Effector CD8-positive, alpha-beta T cell (primary cell): ENCODE results near the gene CCSER2.
"Not testable (repeated sequence)": the region's sequence is repeated elsewhere in the genome, so short reads cannot be mapped to it uniquely, and the experiment has no call there.

Source experiments
- DNase-seq: peaks from one replicate; lab custom pipeline; 2025; lab: John Stamatoyannopoulos, UW
- total RNA-seq, 4 experiments: gene quantifications; one replicate each; lab custom pipeline; 2026; lab: John Stamatoyannopoulos, UW

Gene CCSER2
- total RNA-seq: 254 to 528 (median 403) reads per million in 4 experiments

DNA sequence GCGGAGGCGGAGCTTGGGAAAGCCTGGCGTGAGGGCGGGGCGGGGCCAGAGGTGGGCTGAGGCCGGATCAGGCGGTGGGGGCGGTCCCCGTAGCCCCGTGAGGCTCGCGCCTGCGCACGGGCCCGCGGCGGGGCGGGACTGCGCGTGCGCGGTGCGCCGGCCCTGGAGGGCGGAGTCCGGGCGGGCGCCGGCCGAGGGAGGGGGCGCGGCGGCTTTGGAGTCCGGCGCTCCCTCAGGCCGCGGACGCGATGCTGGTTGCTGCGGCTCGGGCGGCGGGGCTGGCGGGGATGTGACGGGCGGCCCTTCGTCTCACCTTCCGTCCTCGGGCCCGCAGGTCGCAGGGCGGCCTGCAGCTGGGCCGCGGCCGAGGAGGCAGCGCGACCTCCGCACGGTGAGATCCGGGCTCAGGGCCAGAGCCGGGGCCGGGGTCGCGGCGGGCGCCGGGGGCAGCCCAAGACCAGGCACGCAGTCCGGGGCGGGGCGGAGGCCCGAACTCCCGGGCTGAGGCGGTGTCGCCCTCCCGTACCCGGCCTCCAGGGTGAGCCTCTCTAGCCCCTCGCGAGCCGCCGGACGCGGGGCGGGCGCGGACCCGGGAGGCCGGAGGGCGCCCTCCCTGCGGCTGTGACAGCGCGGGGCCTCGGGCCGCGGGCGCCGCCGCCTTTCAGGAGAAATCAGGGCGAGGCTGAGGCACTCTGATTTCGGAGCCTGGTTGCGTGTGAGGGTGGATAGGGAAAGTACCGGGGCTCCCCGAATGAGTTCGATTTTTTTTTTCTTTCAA lies at the start of gene CCSER2:
CCSER2 (plus strand) TSS at position 172 of the 778 bp plus-strand sequence. CDS start 42,464 bp downstream, outside the sequence.
- peak; percentile 88 for DNase-seq

GRCh38 chr10:84279876-84280475 lies 48.4 kb upstream of the CCSER2 start:
- not testable (repeated sequence) for DNase-seq

DNA sequence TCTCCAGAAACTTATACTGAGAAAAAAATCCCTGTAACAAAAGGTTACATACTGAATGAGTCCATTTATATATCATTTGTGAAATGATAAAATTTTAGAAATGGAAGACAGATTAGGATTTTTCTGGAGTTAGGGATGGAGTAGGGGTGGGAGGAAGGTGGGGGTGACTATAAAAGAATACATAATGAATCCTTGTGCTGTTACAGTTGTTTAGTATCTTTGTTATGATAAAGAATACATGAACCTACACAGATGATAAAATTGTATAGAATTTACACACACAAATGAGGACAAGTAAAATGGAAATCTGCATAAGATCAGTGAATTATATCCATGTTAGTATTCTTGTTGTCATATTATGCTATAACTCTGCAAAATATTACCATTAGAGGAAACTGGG lies 41.7 kb upstream of the CCSER2 start:
- DNase-seq: no peak

DNA sequence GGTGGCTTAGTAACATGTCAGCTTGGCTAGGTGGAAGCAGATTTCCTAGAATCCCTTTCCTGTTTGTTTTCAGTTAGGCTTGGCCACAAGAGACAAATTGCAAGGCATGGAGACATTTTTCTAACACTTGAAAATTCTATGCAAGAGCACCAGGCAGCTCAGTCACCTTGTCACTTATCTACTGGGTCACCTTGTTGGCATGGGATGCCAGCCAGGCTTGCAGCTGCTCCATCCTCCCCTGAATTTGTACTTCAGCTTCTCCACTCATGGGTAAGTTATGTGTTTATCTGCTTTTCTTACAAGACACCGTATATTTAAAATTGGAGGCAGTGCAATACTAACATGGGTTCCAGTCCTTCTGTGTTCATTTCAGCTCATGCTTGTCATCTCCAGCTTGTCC lies 40.2 kb upstream of the CCSER2 start:
- no peak for DNase-seq

- no peak for DNase-seq
Observed at GRCh38 chr10:84289521-84290200, 38.7 kb upstream of the CCSER2 start.

DNA sequence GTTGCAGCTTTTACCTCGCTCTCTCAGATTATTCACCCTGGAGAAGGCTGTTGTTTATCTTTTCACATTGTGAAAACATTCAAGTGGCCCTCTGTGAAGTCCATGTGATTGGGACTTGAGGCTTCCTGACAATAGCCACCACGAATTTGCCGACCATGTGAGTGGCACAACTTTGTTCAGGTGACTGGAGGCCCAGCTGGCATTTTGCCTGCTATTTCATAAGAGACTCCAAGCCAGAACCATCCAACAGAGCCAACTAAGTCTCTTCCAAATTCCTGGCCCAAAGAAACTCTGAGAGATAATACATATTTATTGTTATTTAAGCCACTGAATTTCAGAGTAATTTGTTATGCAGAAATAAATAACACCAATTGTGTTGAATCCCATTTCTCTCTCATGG lies 38.2 kb upstream of the CCSER2 start:
- DNase-seq: no peak

DNA sequence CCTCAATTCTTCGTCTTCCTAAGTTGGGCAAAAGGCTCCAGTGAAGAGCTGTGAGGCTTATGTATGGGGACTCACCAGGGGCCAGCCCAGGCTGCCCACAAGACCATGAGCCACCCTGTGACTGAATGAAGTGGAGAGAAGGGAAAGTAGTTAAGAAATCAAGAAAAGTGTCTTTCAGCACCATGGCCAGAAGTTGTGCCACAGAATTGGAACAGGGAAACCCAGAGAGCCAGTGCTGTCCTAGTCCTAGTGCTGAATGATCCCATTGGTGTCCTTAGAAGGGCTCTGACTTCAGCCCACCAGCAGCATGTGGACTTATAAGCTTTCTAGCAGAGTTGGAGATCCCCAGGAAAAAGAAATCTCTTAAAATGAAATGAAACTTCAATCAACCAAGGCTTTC lies 37.0 kb upstream of the CCSER2 start:
- no peak for DNase-seq

DNA sequence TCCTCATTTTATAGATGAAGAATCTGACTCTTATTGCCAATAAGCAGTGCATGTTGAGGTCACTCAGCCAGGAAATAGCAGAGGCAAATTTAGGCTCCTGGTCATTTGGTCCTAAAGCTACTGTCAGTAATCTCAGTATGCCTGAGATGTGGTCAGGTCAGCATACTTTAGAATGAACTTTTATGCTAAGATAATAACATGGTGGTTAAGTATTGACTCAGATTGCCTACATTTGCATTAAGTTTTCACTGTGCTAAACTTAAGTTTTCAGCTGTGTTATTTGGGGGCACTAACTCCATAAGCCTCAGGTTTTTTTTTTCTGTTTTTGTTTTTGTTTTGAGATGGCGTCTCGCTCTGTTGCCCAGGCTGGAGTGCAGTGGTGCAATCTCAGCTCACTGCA lies 35.9 kb upstream of the CCSER2 start:
- no peak for DNase-seq

DNA sequence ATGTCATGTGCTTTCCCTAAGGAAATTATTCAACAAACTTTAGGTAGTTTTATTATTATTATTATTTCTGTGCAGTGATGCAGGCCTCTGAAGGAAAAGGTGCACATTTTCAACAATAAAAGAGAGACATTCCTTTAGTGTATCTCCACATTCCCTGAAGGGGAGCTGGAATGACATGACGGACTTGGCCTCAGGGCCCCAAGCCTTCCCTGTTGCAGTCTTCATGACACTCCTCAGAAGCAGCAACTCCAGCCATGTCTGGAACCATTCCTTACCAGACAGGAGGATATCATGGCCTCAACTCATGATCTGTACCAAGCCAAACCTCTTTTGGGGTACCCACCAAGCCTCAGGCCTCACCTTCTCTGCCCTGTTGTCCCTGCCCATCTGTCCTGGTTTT lies 35.2 kb upstream of the CCSER2 start:
- DNase-seq: no peak

GRCh38 chr10:84293574-84294016 lies 34.8 kb upstream of the CCSER2 start:
- no peak for DNase-seq

GRCh38 chr10:84294766-84295447 lies 33.5 kb upstream of the CCSER2 start:
- DNase-seq: no peak

- DNase-seq: no peak
Observed at GRCh38 chr10:84296091-84296981, 32.1 kb upstream of the CCSER2 start.

- DNase-seq: no peak
Observed at GRCh38 chr10:84298057-84298456, 30.3 kb upstream of the CCSER2 start.

DNA sequence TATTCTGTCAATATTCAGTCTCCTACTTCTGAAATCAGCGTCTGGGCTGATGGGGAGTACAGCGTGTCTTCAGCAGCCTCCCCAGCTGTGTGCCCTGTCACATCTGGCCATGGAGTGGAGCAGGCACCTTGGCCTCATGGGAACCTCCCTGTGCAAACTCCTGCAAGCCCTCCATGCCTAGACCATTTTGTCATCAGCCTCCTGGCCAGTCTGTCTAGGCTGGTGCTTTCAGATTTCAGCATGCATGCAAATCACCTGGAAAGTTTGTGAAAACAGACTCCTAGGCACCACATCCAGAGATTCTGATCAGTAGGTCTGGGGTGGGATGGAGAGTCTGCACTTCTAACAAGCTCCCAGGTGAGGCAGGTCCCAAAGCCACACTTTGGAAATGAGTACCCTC lies 26.2 kb upstream of the CCSER2 start:
- DNase-seq: no peak

GRCh38 chr10:84306751-84307384 lies 21.5 kb upstream of the CCSER2 start:
- DNase-seq: no peak

DNA sequence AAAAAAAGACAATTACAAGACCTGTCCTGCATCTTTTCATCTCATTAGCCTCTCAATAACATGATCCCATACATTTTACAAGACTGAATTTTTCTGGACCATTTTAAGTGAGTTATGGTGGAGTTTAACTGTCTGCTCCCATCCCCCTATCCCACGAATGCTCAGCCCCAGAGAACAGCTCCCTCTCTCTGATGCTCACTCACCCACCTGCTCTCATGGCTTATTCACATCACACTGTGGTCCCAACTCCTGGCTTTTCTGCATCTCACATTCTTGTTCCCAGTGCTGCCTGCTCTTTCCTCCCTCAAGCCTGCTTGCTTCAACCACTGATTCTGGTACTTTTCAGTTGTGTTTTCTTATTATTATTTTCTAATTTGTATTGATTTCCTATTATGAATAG lies 20.4 kb upstream of the CCSER2 start:
- no peak for DNase-seq

GRCh38 chr10:84308481-84309304 lies 19.7 kb upstream of the CCSER2 start:
- no peak for DNase-seq

DNA sequence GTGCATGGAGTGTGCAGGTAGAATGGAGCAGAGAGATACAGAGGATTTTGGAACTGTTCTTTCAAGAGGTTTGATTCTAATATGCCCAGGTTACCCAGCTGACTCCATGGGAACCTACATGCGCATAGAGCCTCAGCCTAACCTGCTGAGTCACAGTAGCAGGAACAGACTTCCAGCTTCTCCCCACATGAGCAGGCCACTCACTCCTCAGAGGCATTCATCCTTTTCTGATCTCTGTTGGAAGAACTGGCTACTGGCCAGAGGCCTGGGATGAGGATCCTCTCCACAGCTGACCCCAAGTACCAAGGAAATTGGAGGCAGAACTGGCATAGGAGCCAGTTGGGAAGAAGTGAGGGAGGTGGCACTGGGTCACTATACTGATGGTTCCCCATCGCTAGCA lies 17.9 kb upstream of the CCSER2 start:
- no peak for DNase-seq

GRCh38 chr10:84311576-84311975 lies 16.8 kb upstream of the CCSER2 start:
- DNase-seq: no peak

DNA sequence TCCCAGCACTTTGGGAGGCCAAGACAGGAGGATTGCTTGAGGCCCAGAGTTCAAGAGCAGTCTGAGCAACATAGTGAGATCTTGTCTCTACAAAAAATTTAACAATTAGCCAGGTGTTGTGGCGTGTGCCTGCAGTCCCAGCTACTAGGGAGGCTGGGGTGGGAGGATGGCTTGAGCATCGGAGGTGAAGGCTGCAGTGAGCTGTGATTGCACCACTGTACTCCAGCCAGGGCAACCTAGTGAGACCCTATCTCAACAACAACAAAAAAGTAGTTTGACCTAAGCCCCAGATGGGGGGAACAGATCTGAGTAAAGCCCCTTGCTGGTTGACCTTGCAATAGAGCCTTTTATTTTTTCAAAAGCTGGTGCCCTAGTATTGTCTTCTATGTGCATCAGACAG lies 15.6 kb upstream of the CCSER2 start:
- DNase-seq: no peak
